Renal cortex interstitium (tissue), 11 donors: Measurements from ENCODE around the gene JPT2. TPM values are rescaled to one million over a fixed set of nuclear protein-coding genes. Genes with fewer than 3 reads are reported as not detected.
"Not testable (repeated sequence)": the region's sequence is repeated elsewhere in the genome, so short reads cannot be mapped to it uniquely, and the experiment has no call there.

ENCODE experiments used
- DNase-seq, 11 donors: peaks; one replicate each; pipeline ENCODE4 v3.0.0-alpha.2; 2013; ENCODE audit warnings: low read depth in 9 of 11, low spot score in 4 of 11; ENCODE audit errors: extremely low read depth in 1 of 11
- polyA plus RNA-seq, 3 donors: library from polyadenylated mRNA; unstranded; fragments of 120-200 nt; gene quantifications; one replicate each; pipeline ENCODE4 v1.2.1, GENCODE V29; 2013; ENCODE audit not compliant: insufficient read length in 3 of 3

The JPT2 gene
- polyA plus RNA-seq, 3 donors: 75.6 to 82.4 (median 80.4) TPM

DNA sequence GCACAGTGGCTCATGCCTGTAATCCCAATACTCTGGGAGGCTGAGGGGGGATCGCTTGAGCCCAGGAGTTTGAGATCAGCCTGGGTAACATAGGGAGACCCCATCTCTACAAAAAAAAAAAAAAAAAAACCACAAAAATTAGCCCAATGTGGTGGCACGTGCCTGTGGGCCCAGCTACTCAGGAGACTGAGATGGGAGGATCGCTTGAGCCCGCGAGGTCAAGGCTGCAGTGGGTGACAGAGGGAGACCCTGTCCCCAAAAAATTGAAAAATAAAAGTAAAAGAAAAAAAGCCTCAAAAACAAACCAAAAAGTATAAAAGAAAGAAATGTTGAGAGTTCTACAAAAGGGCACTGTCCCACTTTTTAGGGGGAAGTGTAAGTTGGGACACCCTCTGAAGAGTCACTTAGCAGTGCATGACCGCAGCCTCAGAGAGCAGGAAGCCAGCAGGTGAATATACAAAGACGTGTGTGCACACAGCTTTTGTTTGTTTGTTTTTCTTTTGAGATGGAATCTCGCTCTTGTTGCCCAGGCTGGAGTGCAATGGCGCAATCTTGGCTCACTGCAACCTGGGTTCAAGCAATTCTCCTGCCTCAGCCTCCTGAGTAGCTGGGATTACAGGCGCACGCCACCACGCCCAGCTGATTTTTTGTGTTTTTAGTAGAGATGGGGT lies 41.6 kb downstream of the JPT2 start:
- DNase-seq: not testable (repeated sequence)

DNA sequence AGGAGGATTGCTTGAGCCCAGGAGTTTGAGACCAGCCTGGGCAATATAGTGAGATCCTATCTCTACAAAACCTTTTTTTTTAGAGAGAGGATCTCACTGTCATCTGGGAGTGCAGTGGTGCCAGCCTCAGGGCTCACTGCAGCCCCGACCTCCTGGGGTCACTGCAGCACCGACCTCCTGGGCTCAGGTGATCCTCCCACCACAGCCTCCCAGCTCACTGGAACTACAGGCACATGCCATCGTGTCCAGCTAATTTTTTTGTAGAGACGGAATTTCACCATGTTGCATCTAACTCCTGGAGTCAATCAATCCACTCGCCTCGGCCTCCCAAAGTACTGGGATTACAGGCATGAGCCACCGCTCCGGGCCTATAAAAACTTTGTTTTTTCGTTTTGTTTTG lies 43.3 kb downstream of the JPT2 start:
- DNase-seq: no peak

GRCh38 chr16:1723450-1724147 lies 45.5 kb downstream of the JPT2 start:
- DNase-seq: peak in 2 of 11 donors; percentile 14 to 17

- no peak for DNase-seq
Observed at GRCh38 chr16:1724491-1724890, 46.4 kb downstream of the JPT2 start.

GRCh38 chr16:1726661-1727502 lies 48.8 kb downstream of the JPT2 start:
- DNase-seq: no peak

- no peak for DNase-seq
Observed at GRCh38 chr16:1727651-1728624, 49.9 kb downstream of the JPT2 start.

- DNase-seq: no peak
Observed at GRCh38 chr16:1729026-1729425, 50.9 kb downstream of the JPT2 start.

DNA sequence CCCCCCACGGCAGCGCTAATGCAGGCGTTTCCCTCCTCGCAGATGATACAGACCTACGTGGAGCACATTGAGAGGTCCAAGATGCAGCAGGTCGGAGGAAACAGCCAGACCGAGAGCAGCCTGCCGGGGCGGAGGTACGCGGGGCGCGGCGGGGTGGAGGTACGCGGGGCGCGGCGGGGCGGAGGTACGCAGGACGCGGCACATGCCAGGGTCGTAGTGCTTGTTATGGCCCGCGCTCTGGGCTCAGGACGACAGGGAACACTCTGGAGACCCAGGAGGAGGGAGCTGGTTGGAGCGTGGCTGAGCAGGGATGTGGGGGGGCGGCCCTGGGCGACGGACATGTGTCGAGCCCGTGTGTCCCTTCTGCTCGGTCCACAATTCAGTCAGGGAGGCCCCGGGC lies 51.4 kb downstream of the JPT2 start:
- no peak for DNase-seq

GRCh38 chr16:1731073-1731472 lies 53.0 kb downstream of the JPT2 start:
- DNase-seq: no peak

- DNase-seq: no peak
Observed at GRCh38 chr16:1731603-1732002, 53.5 kb downstream of the JPT2 start.

GRCh38 chr16:1732071-1732470 lies 54.0 kb downstream of the JPT2 start:
- no peak for DNase-seq

- DNase-seq: not testable (repeated sequence)
Observed at GRCh38 chr16:1732551-1732987, 54.5 kb downstream of the JPT2 start.

- no peak for DNase-seq
Observed at GRCh38 chr16:1734123-1734522, 56.0 kb downstream of the JPT2 start.

DNA sequence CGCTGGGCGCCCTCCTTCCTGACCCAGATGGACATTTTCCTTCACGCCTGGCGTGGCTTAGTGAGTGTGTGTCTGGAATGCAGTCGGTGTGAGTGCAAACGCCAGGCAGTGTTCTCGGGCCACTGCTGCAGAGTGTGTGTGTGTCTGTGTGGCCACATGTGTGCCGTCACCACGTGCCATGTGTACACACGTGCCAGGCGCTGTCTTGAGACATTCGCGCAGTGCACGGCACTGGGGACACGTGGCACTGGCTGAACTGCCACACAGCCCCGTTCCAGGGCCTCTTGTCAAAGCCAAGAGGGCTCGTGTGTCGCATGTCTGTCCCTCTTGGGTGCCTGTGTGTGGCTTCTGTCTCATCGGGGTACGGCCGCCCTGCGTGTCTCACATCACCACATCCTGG lies 56.7 kb downstream of the JPT2 start:
- DNase-seq: no peak

DNA sequence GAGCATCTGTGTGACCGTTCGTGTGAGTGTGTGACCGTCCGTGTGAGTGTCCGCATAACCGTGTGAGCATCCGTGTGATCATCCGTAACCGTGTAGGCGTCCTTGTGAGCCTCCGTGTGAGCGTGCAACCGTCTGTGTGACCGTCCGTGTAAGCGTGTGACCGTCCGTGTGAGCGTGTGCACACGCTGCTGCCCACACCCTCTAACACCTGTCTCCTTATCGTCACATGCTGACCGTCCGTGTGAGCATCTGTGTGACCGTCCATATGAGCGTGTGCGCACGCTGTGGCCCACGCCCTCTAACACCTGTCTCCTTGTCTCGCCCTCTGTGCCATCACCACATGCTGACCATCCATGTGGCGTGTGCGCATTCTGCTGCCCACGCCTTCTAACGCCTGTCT lies 62.2 kb downstream of the JPT2 start:
- DNase-seq: no peak

DNA sequence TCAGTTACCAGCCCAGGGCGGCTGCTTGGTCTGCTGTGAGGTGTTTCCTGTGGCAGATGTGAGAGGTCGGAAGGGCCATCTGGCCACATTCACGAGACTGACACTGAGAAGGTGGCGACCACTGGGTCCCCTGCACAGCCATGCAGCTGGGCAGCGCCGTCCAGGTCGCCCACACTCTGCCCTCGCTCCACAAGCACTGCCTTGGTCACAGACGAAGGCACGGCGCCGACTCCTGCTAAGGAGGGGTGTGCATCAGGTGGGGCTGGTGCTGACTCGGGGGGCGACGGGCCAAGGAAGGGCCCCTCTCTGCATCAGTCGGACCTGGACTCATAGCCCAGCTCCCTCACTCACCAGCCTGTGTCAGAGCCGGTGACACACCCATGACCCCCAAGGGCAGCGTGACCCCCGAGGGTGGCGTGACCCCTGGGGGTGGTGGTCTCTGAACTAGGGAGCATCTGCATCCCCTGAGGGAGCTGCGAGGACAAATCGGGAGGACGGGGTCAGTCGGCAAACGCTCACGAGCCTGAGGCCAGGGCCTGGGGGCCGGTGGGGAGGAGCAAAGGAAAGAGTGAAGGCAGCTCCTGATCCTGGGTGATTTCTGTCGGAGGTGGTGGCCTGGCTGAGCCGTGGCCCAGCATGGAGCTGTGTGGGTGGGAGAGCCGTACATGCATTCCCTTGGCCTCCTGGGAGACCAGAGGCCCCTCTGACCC lies 62.9 kb downstream of the JPT2 start:
- DNase-seq: no peak

DNA sequence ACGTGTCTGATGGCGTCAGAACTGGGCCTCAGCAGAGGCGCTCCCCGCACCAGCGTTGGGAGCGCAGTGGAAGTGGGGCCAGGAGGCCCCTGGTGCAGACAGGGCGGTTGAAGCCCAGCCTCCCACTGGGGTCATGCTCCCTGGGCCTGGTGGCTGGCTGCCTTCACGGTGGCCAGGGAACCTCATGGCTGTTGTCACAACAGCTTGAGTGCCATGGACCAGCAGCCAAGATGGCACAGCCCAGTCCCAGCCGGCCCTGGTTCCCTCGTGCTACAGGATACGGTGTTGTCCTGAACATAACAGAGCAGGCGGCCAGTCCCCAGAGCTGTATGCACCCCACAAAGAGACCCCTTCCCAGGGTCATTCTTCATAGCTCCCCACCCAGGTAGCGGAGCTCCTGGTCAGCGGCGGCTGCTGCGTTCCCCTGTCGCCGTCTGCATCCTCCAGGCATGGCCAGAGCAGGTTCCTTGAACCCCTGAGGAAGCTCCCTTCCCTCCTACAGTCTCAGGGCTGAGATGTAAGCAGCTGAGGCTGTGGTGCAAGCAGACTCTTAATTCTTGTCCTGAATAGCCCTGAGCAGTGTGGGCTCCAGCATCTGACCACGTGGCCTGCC lies 63.6 kb downstream of the JPT2 start:
- no peak for DNase-seq
